ENCODE data around the gene IQCK. TPM values are rescaled to one million over a fixed set of nuclear protein-coding genes. Genes with fewer than 3 reads are reported as not detected.
"Not testable (repeated sequence)": the region's sequence is repeated elsewhere in the genome, so short reads cannot be mapped to it uniquely, and the experiment has no call there.

Gene IQCK
- total and polyA plus RNA-seq, 11 donors, result 5.6 to 17.4 (median 9.0) TPM

GRCh38 chr16:19677402-19677801 is 40.7 kb upstream of the IQCK start:
- ATAC-seq (peak; percentile 63 to 87 (median 82)), DNase-seq (peak in 3 of 5 donors; percentile 29 to 61 (median 51))
- Histone ChIP-seq H3K27me3 (no peaks in the 10 kb centered on the region), H3K27ac (peak overlapping the region in 1 of 12 donors; percentile 0), H3K4me3 (no peak overlapping the region), H3K9me3 (no peaks in the 10 kb centered on the region), H3K4me1 (peaks cover 0 to 12% (median 4%) of the 10 kb centered on the region in 12 donors), H3K36me3 (peaks cover 0 to 56% (median 24%) of the 10 kb centered on the region in 9 donors)
- intact Hi-C loops (cut with DNase I), result no loop called here
- 62 to 80% (median 64%) methylated on average over 7 of the region's 7 CpGs for WGBS, 4 donors
- TF ChIP-seq CTCF (IDR thresholded peaks at IDR 0.05) (no peak), POLR2A (IDR thresholded peaks at IDR 0.05) (no peak)

DNA sequence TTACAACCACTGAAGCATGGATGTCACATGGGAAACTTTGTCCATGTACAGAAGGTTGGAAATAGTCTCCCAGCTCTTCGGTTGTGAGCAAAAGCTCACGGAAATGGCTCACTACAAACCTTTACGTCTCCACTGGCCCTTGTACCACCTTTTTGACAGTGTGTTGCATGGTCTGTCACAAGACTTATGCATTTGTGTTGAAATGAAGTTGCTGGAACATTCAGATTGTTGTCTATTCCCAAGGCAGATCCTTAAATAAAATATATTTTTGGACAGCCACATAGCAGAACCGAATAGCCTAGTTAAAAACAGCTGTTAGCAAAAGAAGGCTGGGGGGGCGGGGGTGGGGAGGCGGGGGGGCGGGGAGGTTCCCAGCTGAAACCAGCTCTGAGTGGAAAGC is 39.3 kb upstream of the IQCK start:
- Histone ChIP-seq H3K4me3 (no peak overlapping the region), H3K4me1 (peaks cover 0 to 12% (median 4%) of the 10 kb centered on the region in 12 donors), H3K36me3 (peaks cover 0 to 56% (median 30%) of the 10 kb centered on the region in 9 donors), H3K27me3 (no peaks in the 10 kb centered on the region), H3K27ac (no peak overlapping the region), H3K9me3 (peaks cover 0 to 3% (median 0%) of the 10 kb centered on the region in 12 donors)
- ATAC-seq (peak in 1 of 4 donors; percentile 22), DNase-seq (no peak)
- intact Hi-C loops (cut with DNase I), result no loop called here
- WGBS, 4 donors, result 60 to 83% (median 75%) methylated on average over 7 of the region's 7 CpGs
- TF ChIP-seq CTCF (IDR thresholded peaks at IDR 0.05) (no peak), POLR2A (IDR thresholded peaks at IDR 0.05) (no peak)

- H3K27ac ChIP-seq; ATAC-seq; intact Hi-C loops (cut with DNase I); H3K27me3 ChIP-seq; H3K9me3 ChIP-seq; DNase-seq; H3K4me3 ChIP-seq: not testable (repeated sequence)
- WGBS, 4 donors, result 94 to 97% (median 96%) methylated on average over 6 of the region's 6 CpGs
- Histone ChIP-seq H3K36me3 (peaks cover 0 to 58% (median 34%) of the 10 kb centered on the region in 9 donors), H3K4me1 (peaks cover 0 to 12% (median 4%) of the 10 kb centered on the region in 12 donors)
Measured at GRCh38 chr16:19679281-19679680, 38.8 kb upstream of the IQCK start.

GRCh38 chr16:19680881-19681340 is 37.2 kb upstream of the IQCK start:
- peak in 2 of 4 donors; percentile 27 to 53 for ATAC-seq
- peaks cover 0 to 61% (median 40%) of the 10 kb centered on the region in 9 donors for H3K36me3 ChIP-seq
- H3K4me3 ChIP-seq, result no peak overlapping the region
- no peak for TF ChIP-seq POLR2A (IDR thresholded peaks at IDR 0.05)
- peak in 2 of 12 donors; percentile 17 to 32 for TF ChIP-seq CTCF (IDR thresholded peaks at IDR 0.05)
- H3K9me3 ChIP-seq, result peaks cover 0 to 13% (median 0%) of the 10 kb centered on the region in 12 donors
- WGBS, 4 donors, result 60 to 73% (median 69%) methylated on average over 6 of the region's 6 CpGs
- DNase-seq, result peak in 1 of 5 donors; percentile 41
- peaks cover 0 to 12% (median 4%) of the 10 kb centered on the region in 12 donors for H3K4me1 ChIP-seq
- intact Hi-C loops (cut with DNase I), result no loop called here
- H3K27ac ChIP-seq, result no peak overlapping the region
- no peaks in the 10 kb centered on the region for H3K27me3 ChIP-seq

GRCh38 chr16:19681637-19682036 is 36.4 kb upstream of the IQCK start:
- WGBS, 4 donors, result 92 to 94% (median 93%) methylated on average over 12 of the region's 12 CpGs
- ATAC-seq (no peak), DNase-seq (no peak)
- Histone ChIP-seq H3K27ac (no peak overlapping the region), H3K4me1 (peaks cover 0 to 12% (median 4%) of the 10 kb centered on the region in 12 donors), H3K36me3 (peaks cover 0 to 61% (median 42%) of the 10 kb centered on the region in 9 donors), H3K9me3 (peaks cover 0 to 13% (median 0%) of the 10 kb centered on the region in 12 donors), H3K27me3 (no peaks in the 10 kb centered on the region), H3K4me3 (no peak overlapping the region)
- TF ChIP-seq POLR2A (IDR thresholded peaks at IDR 0.05) (no peak), CTCF (IDR thresholded peaks at IDR 0.05) (no peak)
- intact Hi-C loops (cut with DNase I), result no loop called here

Measured in heart left ventricle (tissue), 16 donors.